HG02763 (cell line): ENCODE measurements around the gene NPDC1.
A peak's percentile ranks its signal among the peaks of the same experiment; 100 is the strongest.
"Not testable (repeated sequence)": the region's sequence is repeated elsewhere in the genome, so short reads cannot be mapped to it uniquely, and the experiment has no call there.

ENCODE experiments used
- ATAC-seq: cut with Tn5 transposase; IDR thresholded peaks from one replicate; pipeline ENCODE4 v1.9.1; 2021; ENCODE audit warnings: mild to moderate bottlenecking, moderate library complexity; ENCODE audit not compliant: unreplicated experiment

The NPDC1 gene

GRCh38 chr9:137014166-137014565, 31.8 kb downstream of the NPDC1 start:
- no peak for ATAC-seq

DNA sequence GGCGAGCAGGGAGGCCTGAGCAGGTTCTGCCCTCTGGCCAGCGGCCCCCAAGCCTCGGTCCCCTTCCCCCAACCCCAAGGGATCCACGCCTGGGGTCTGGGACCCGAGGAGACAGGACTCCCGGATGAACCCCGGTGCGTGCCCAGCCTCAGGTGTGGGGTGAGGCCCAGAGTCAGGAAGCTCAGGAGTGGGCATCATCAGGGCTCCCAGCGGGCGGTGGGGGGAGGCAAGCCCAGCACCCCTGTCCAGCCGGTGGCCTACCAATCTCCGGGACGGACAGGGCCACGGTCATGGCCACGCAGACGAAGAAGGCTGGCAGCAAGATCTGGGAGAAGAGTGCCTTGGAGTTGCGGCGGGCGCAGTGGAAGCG, 32.4 kb downstream of the NPDC1 start:
- no peak for ATAC-seq

GRCh38 chr9:137012694-137013570, 33.0 kb downstream of the NPDC1 start:
- ATAC-seq: no peak

DNA sequence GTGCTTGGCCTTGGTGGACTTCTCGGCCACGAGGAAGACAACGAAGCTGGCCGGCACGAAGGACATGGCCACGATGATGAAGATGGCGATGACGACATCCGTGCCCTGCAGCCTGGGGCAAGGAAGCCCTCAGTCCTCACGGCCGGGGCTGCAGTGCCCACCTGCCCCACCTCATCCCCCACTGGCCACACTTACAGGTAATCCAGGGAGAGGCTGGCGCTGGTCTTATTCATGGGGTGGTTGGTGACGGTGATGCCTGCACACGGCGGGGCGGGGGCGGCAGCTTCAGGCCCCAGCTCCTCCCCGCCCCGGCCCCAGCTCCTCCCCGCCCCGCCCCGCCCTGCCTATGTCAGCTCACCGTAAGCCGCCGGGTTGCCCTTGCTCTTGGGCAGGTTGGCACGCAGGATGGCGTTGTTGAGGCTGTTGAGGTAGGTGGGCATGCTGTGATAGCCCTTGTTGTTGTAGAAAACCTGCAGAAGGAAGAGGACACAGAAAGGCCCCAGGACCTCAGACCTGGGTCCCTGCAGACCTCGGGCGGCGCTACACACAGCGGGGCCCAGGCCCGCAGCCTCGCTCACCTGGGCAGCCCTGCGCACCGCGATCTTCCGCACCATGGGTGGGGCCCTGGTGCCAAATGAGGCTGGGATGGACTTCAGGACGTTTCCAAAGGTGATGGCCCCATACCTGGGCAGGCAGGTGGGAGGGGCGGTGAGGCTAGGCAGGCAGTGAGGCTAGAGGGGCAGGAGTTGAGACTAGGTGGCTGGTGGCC, 33.9 kb downstream of the NPDC1 start:
- ATAC-seq: no peak

DNA sequence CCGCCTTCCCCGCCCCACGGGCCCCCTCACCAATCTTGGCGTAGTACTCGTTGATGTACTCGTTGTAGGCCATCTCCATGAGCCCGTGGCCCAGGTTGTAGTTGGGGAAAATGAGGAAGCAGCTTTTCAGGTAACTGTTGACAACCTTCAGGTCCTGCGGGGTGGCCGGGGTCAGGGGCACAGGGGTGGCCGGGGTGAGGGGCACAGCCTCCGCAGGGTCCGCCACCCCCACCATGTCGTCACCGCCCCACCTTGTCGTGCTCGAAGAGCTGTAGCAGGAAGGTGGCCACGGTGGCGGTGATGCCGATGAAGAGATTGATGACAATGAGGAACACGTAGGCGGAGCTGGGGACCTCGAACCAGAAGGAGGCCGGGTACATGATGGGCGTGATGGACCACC, 34.8 kb downstream of the NPDC1 start:
- no peak for ATAC-seq

DNA sequence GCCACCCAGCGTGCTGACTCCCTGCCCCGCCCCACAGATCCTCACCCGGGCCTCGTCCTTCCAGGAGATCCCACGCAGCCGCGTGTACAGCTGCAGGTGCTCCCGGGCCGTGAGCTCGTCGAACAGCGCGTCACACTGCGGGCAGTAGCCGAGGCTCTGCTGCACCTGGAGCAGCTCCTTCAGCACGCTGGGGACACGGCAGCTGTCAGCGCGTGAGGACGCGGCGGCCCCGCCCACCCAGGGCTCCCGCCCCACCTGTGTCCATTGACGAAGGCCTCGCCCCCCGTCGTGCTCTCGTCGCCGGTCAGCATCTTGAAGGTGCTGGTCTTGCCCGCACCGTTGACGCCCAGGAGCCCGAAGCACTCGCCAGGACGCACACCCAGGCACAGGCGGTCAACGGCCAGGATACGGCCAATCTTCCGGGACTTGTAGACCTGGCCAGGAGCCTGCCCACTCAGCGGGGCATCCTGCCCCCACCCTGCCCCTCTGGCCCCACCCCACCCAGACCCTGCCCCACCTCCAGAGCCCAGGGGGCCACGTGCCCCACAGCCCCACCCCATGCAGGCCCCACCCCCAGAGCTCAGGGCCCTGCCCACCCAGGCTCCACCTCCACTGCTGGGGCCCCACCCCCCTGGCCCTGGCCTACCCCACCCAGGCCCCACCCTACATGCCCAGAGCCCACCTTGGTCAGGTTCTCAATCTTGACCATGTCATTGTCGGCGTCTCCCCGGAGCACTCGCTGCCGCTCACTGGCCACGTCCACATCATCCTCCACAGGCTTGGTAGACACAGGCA, 35.8 kb downstream of the NPDC1 start:
- ATAC-seq: no peak

GRCh38 chr9:137009217-137009616, 36.8 kb downstream of the NPDC1 start:
- no peak for ATAC-seq

- no peak for ATAC-seq
Observed at GRCh38 chr9:137008312-137008711, 37.7 kb downstream of the NPDC1 start.

GRCh38 chr9:137007816-137008270, 38.1 kb downstream of the NPDC1 start:
- no peak for ATAC-seq

GRCh38 chr9:137007108-137007815, 38.7 kb downstream of the NPDC1 start:
- ATAC-seq: no peak

DNA sequence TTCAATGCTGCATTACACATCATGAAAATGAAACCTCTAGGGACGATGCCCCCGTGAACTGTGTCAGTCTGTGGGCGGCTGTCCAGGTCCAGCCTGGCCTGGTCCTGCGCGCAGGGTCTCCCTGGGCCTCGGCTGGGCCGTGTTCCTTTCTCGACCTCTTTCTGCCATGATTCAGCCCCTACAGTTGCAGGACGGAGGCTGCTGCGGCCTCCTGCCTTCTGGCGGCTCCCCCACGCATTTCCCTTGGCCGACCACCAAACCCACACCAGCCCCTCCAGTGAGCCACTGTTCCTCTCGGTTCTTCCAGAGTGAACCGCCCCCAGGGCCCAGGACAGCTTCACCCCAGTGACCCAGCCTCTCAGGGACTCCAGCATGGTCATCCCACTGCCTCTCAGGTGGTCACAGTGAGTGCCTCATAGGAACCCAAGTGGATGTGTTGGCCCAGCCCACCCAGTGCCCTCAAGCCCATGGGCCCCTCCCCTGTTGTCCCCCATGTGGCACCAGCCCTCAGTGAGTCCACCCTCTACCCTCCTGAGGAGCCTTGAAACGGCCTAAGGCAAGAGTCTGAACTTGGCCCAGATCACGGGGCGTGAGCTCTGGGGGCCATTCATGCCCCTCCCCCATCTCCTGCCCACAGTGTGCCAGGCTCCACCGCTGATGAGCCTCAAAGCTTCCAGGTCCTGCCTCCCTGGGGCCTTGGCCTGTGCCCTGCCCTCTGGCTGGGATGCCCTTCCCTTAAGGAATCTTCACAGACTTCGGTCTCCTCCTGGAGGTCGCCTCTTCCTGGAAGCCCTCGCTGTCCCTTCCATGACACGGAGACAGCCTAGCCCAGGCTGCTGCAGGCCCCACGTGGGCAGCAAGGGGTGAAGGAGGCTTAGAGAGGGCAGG, 39.6 kb downstream of the NPDC1 start:
- ATAC-seq: no peak

GRCh38 chr9:137004285-137004684, 41.7 kb downstream of the NPDC1 start:
- ATAC-seq: not testable (repeated sequence)

GRCh38 chr9:137002646-137003041, 43.3 kb downstream of the NPDC1 start:
- ATAC-seq: no peak

DNA sequence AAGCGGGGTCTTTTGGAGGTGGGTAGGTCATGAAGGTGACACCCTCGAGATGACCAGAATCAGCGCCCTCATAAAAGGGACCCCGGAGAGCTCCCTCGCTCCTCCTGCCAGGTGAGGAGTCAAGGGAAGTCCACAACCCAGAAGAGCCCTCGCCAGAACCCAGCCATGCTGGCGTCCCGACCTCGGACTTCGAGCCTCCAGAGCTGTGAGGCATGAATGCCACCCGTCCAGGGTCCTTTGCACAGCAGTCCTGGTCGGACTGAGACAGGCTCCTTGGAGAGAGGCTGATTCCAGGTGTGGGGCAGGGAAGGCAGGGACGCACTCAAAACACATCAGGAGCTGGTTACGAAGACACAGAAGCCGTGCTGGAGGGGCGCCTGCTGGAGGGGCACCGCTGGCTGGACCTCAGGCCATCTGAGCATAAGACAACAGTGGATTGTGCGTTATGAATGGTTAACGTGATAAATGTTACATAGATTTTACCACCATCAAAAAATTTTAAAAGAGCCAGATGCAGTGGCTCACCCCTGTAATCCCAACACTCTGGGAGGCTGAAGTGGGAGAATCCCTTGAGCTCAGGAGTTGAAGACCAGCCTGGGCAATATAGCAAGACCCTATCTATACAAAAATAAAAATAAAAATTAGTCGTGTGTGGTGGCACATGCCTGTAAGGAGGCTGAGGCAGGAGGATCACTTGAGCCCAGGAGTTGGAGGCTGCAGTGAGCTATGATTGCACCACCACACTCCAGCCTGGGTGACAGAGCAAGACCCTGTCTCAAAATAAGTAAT, 43.9 kb downstream of the NPDC1 start:
- no peak for ATAC-seq

DNA sequence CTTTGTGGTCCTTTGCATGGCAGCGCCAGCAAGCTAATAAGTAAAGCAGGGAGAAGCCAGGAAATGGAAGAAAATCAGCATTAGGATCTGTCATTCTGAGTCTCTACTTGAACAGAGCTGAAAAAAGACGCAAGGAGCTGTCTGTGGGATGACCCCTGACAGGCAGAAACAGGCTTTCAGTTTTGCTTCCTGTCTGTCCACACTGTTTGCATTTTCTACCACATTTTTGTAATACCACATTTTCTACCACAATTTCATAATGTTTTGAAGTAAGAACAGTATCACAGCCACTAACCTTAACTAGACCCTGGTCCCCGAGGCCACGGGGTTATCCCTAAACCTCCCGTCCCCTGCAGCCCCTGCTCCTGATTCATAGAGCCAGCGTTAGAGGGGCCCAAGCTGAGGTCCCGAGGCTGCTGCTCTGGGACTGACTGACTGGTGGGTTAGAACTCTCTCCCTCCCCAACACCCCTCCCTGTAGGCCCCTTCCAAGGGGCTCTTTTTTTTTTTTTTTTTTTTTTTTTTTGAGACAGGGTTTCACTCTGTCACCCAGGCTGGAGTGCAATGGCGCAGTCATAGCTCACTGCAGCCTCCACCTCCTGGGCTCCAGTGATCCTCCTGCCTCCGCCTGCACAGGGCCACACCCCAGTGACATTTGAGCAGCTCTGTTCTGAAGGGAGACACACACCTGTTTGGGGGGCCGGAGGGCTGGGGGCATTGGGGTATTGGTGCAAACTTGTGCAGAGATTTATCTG, 45.6 kb downstream of the NPDC1 start:
- ATAC-seq: peak; percentile 63

DNA sequence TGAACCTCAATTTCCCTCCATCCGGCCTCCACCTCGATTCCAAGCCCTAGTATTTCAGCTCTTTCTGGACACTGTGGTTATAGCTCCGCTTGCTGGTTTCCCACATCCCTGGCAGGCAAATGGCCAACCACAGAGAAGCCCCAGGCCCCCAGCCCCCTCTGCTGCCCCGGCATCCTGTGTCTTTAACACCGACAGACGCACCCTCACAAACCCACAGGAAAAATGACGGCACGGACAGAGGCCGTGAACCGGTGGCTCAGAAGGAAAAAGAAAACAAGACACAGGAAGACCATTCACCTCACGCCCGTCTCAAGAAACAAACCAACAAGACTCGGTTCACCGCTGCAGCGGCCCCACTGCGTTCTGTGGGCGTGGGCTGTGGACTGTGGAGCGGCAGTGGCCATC, 48.1 kb downstream of the NPDC1 start:
- ATAC-seq: no peak

- ATAC-seq: no peak
Observed at GRCh38 chr9:136997371-136997770, 48.6 kb downstream of the NPDC1 start.
